Measurements from ENCODE around the gene TST. TPM values are rescaled to one million over a fixed set of nuclear protein-coding genes. Genes with fewer than 3 reads are reported as not detected.

The TST gene
- total RNA-seq (2022) (52.2 and 64.7 TPM in 2 replicates), Bru-seq, nascent RNA (percentile 68 among the genes with signal in this experiment), BruChase-seq, experiment 1, labeled RNA remaining after a 6-hour chase (percentile 62 among the genes with signal in this experiment), BruChase-seq, experiment 2, labeled RNA remaining after a 2-hour chase (percentile 67 among the genes with signal in this experiment)
- long read RNA-seq, transcript TST-201 (3 exons, 1,211 nt) = major isoform, 21 of 29 reads
- long read RNA-seq, partial matches to known transcripts = 0 of 29 reads
- long read RNA-seq, other reads (novel, unspliced or antisense) = 5 of 29 reads

GRCh38 chr22:37019309-37020191, at the start of gene TST, which contains the start of gene MPST:
TSS of gene TST (minus strand) at chr22:37019447. CDS start at chr22:37018732, 715 bp downstream.
TSS of gene MPST (plus strand) at chr22:37019742. CDS start at chr22:37019837, 95 bp downstream.
- intact Hi-C loops (cut with micrococcal nuclease; ENCODE audit: unreplicated experiment) = no loop called here
- no TSS peak for BruUV-seq (replicated peaks)
- peak; percentile 30 for TF ChIP-seq CTCF (IDR thresholded peaks at IDR 0.05; ENCODE audit: unreplicated experiment)
- H3K27me3 Mint-ChIP-seq (ENCODE audit: unreplicated experiment) = no peaks in the 10 kb centered on the region
- H3K27ac Mint-ChIP-seq (ENCODE audit: unreplicated experiment) = peak within 1 kb of the TSS; percentile 74
- peaks cover 69% of the 10 kb centered on the region for H3K36me3 Mint-ChIP-seq (ENCODE audit: insufficient read depth, unreplicated experiment)
- H3K9me3 Mint-ChIP-seq (ENCODE audit: low read depth, unreplicated experiment) = no peaks in the 10 kb centered on the region
- H3K4me3 Mint-ChIP-seq (ENCODE audit: low read depth, unreplicated experiment) = peak within 1 kb of the TSS; percentile 95
- peak; percentile 75 for DNase-seq
- H3K4me1 Mint-ChIP-seq (ENCODE audit: low read depth, unreplicated experiment) = peaks cover 43% of the 10 kb centered on the region
- CTCF ChIA-PET = interaction anchor here (0.6 to 2.7 kb wide), 8 partner anchors 11 to 287 kb away, joined by 3 to 12 read pairs (median 4); partner anchors contain the start of gene KCTD17

GRCh38 chr22:37068859-37069258, 49.6 kb upstream of the TST start:
- H3K4me1 Mint-ChIP-seq (ENCODE audit: low read depth, unreplicated experiment) = peaks cover 16% of the 10 kb centered on the region
- peaks cover 33% of the 10 kb centered on the region for H3K27me3 Mint-ChIP-seq (ENCODE audit: unreplicated experiment)
- no peak for DNase-seq
- H3K9me3 Mint-ChIP-seq (ENCODE audit: low read depth, unreplicated experiment) = no peaks in the 10 kb centered on the region
- no TSS peak for BruUV-seq (replicated peaks)
- no peak overlapping the region for H3K4me3 Mint-ChIP-seq (ENCODE audit: low read depth, unreplicated experiment)
- no peak for TF ChIP-seq CTCF (IDR thresholded peaks at IDR 0.05; ENCODE audit: unreplicated experiment)
- H3K27ac Mint-ChIP-seq (ENCODE audit: unreplicated experiment) = no peak overlapping the region
- CTCF ChIA-PET = no interaction called here
- intact Hi-C loops (cut with micrococcal nuclease; ENCODE audit: unreplicated experiment) = no loop called here
- no peaks in the 10 kb centered on the region for H3K36me3 Mint-ChIP-seq (ENCODE audit: insufficient read depth, unreplicated experiment)

- intact Hi-C loops (cut with micrococcal nuclease; ENCODE audit: unreplicated experiment) = no loop called here
- TF ChIP-seq CTCF (IDR thresholded peaks at IDR 0.05; ENCODE audit: unreplicated experiment) = no peak
- BruUV-seq (replicated peaks) = no TSS peak
- Mint-ChIP-seq H3K27ac (ENCODE audit: unreplicated experiment) (no peak overlapping the region), H3K36me3 (ENCODE audit: insufficient read depth, unreplicated experiment) (no peaks in the 10 kb centered on the region), H3K9me3 (ENCODE audit: low read depth, unreplicated experiment) (no peaks in the 10 kb centered on the region), H3K4me1 (ENCODE audit: low read depth, unreplicated experiment) (peaks cover 30% of the 10 kb centered on the region), H3K27me3 (ENCODE audit: unreplicated experiment) (peaks cover 33% of the 10 kb centered on the region), H3K4me3 (ENCODE audit: low read depth, unreplicated experiment) (no peak overlapping the region)
- no peak for DNase-seq
- CTCF ChIA-PET = interaction anchor here (0.5 kb wide), 1 partner anchor 16 kb away, joined by 5 read pairs; no protein-coding TSS in a partner anchor
Measured at GRCh38 chr22:37067428-37067827, 48.2 kb upstream of the TST start.

- CTCF ChIA-PET = no interaction called here
- H3K4me3 Mint-ChIP-seq (ENCODE audit: low read depth, unreplicated experiment) = no peak overlapping the region
- no peak overlapping the region for H3K27ac Mint-ChIP-seq (ENCODE audit: unreplicated experiment)
- H3K36me3 Mint-ChIP-seq (ENCODE audit: insufficient read depth, unreplicated experiment) = no peaks in the 10 kb centered on the region
- BruUV-seq (replicated peaks) = no TSS peak
- H3K9me3 Mint-ChIP-seq (ENCODE audit: low read depth, unreplicated experiment) = no peaks in the 10 kb centered on the region
- no peak for TF ChIP-seq CTCF (IDR thresholded peaks at IDR 0.05; ENCODE audit: unreplicated experiment)
- no peak for DNase-seq
- H3K27me3 Mint-ChIP-seq (ENCODE audit: unreplicated experiment) = peaks cover 33% of the 10 kb centered on the region
- intact Hi-C loops (cut with micrococcal nuclease; ENCODE audit: unreplicated experiment) = no loop called here
- peaks cover 30% of the 10 kb centered on the region for H3K4me1 Mint-ChIP-seq (ENCODE audit: low read depth, unreplicated experiment)
Measured at GRCh38 chr22:37065961-37066360, 46.7 kb upstream of the TST start.

All from Calu3 (cell line).